IPS-11a (cell line): ENCODE results near the gene ANKS3.

Experiments used
- H3K4me3 ChIP-seq: one replicate; pipeline ENCODE4 v1.5.1; 2013; ENCODE audit warnings: low read depth, low read length, control low read depth

ANKS3 gene

DNA sequence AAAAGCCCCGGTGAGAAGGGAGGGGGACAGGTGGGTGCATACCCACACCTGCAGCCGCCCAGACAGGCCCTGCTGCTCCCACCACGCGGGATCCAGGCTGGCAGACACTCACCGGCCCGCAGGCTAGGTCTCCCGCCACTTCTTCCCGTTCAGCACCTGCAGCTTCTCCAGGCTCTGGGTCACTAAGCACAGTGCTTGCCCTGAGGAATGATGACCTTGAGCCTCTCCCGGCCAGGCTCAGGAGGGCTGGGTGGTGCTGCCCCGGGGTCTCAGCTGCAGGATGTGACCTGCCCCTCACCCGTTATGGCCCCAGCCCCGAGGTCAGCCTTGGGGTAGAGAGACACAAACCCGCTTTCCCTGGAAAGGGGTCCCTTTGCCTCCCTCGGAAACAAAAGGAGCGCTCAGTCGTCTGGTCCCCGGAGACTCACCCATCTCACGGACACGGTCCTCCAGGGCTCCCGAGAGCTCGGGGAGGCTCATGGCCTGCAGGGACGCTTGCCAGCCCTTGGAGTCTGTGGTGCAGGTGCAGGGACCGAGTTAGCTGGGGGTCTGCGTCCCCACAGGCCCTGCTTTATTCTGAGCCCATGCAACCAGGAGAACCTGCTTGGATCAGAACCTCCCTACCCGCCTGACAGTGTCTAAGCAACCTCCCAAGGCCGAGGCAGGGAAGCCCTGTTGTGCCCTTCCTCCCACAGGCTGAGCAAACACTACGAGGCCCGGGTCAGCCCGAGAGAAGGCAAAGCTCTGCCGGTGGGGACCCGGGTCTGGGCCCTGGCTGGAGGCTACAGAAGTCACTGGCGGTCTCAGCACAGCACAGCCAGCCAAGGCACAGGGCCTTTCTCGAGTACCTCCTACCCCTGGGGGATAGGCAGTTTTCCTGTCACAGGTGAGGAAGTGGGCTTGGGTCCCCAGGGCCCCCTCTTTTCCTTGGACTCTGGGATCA lies 36.9 kb downstream of the ANKS3 start:
- no peak overlapping the region for H3K4me3 ChIP-seq

DNA sequence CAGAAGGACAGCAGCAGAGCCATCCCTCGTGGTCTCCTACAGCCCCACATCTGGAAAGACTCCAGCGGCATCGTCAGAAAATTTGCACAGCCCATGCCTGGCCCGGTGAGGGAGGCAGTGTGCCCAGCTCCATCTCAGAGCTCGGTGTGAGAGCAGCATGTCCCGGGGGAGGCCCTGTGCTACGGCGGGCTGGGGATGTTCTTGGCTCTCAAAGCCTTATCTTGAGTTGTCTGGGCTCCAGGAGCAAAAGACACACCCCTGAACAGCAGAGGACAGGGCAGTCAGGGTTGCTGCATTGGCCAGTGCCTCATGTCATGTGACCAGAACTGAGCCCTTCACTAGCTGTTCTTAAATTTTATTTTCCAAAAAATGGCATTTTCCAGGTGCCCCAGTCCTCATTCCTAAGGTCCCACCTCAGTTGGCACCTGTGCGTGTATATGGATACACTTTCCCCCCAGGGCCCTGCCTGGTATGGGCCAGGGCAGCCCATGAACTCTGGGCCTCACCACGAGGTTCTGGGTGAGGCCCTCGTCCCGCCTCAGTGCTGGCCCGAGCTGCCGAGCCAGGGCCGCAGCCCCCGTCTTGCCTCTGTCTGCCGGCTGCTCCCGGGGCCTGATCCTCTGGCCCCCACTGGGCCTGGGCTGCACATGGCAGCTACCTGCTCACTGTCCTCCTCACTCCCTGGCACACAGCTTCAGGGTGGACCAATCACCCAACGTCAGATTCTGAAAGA lies 37.7 kb downstream of the ANKS3 start:
- no peak overlapping the region for H3K4me3 ChIP-seq

DNA sequence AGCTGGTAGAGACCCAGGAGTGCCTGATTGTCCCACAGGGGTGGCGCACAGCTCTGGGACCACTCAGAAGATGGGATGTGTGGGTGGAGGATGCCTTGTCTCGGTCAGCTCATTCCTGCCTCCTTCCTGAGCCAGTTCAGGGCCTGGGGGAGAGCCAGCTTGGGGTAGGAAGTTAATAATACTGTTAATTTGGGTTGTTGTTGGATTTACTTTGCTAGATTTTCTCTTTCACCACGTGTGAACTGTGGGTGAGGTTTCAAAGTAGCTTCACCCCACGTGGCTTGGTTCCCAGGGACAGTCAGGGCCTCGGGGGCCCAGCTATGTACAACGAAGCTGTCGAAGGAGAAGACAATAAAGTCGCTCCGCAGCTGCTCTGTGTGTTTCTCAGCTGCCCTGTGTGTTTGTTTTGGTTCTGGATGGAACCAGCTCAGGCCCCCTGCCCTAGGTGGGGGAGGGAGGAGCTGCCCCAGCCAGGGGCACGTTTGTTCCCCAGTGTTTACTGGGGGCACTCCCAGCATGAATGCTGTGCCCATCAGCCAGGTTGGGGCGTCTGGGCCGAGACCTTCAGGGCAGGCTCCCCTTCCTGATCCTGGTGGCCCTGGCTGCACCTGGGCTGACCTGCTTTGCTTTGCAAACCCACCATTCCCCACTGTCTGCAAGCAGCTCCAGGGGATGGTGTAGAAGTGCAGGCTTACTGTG lies 38.4 kb downstream of the ANKS3 start:
- H3K4me3 ChIP-seq: no peak overlapping the region

DNA sequence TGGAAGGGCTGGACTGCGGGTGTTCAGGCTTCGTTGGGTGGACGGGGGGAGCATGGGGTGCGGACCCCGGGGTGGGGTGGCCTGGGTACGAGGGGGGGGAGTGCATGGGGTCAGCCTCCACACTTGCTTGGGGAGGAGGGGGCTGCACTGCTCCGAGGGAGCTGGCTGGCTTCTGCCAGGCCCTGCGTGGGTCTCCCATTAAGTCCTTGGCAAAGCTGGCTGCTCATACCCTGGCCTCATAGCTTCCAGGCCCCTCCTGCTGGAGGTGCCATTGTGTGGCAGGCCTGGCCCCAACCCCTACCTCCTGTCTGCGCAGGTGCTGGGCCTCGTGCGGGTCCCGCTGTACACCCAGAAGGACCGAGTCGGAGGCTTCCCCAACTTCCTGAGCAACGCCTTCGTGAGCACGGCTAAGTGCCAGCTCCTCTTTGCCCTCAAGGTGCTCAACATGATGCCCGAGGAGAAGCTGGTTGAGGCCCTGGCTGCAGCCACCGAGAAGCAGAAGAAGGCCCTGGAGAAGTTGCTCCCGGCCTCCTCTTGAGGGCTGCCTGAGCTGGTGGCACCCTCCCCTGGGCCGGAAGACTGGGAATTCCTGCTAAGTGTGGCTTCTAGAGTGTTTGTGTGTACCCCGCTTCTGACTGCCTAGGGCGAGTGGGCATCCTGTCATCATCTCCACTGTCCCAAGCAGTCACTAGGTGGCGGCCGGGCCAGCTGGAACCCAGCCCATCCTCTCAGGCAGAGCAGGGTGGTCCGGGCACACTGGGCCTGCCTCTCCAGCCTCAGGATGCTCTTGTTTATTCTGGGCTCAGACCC lies 39.2 kb downstream of the ANKS3 start:
- H3K4me3 ChIP-seq: peak overlapping the region; percentile 17

DNA sequence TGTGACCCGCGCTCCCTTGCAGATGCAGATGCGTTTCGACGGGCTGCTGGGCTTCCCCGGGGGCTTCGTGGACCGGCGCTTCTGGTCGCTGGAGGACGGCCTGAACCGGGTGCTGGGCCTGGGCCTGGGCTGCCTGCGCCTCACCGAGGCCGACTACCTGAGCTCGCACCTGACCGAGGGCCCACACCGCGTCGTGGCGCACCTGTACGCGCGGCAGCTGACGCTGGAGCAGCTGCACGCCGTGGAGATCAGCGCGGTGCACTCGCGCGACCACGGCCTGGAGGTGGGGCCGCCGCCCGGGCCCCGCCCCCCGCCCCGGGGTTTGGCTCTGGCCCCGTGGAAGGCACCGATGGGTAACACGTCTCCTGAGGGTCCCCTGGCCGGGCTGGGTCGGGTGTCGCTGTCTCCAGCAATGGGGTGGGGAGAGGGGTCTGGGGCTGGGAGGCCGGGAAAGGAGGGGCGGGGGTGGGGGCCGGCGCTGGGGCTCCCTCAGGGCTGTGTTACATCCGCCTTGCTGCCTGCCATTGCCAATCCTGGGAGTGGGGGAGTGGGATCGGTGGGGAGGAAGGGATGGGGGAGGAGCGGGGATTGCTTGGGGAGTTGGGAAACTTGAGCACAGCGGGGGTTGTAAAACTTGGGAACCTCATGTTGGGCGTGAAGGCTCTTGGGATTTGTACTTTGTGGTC lies 40.0 kb downstream of the ANKS3 start:
- peak overlapping the region; percentile 92 for H3K4me3 ChIP-seq

DNA sequence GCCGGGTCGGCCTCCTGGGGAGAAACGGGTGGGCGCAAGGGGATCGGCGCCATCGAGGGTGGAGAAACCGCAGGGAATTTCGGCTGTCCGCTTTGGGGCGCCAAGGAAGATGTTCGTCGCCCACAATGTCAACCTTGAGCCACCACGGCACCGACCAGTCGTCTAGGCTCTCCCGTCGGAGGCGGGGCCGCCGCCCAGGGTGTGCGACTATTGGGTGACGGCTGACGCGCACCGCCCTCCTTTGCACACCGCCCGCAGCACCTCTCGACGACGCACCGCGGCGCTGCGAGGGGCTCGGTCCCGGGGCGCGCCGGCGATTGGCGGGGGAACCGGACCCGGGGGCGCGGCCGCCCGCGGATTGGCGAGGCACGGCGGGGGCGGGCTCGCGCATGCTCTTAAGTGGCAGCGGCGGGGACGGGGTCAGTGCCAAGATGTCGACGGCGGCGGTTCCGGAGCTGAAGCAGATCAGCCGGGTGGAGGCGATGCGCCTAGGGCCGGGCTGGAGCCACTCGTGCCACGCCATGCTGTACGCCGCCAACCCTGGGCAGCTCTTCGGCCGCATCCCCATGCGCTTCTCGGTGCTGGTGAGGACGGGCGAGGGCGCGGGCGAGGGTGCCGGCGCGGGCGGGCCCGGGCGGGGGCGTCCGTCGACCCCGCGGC lies 40.6 kb downstream of the ANKS3 start, which contains the start of gene NUDT16L1:
NUDT16L1 (plus strand) TSS at position 267 of the 660 bp plus-strand sequence; CDS start at position 432, 165 bp downstream.
- H3K4me3 ChIP-seq: peak within 1 kb of the TSS; percentile 92

DNA sequence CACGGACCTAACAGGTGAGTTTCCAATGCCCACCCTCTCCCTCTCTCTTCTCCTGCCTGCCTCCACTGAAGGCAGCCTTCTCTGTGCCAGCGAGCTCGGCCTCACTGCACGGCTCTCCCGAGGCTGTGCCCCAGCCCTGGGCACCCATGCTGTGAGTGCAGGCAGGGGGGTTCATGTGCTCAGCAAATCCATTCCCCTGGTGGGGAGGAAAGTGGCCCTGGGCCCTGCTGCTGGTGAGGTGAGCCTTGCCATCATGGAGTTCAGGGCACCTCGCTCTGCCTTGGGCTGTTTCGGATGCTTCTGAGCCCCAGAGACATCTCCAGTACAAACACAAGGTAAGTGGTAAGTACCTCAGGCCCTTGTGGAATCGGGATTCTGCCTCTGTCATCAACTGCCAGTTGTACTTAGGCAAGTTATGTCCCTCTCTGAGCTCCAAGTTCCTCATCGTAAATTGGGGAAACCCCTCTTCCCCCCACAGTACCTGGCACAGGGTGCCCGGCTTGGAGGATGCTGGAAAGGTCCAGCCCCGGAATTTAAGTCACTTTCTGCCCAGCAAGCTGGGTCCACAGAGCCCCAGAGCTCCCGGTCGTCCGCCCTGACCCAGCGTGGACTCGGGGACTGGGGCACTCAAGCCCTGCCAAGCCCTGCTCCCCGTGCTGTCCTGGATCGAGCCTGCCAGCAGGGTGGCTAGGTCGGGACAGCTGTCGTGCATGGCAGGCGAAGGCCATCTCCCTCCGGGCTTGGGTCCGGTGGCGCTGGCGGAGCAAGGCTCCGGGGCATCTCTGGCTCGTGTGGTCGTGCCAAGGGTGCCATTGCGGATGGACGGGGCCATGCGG lies 41.4 kb downstream of the ANKS3 start:
- H3K4me3 ChIP-seq: peak overlapping the region; percentile 47

DNA sequence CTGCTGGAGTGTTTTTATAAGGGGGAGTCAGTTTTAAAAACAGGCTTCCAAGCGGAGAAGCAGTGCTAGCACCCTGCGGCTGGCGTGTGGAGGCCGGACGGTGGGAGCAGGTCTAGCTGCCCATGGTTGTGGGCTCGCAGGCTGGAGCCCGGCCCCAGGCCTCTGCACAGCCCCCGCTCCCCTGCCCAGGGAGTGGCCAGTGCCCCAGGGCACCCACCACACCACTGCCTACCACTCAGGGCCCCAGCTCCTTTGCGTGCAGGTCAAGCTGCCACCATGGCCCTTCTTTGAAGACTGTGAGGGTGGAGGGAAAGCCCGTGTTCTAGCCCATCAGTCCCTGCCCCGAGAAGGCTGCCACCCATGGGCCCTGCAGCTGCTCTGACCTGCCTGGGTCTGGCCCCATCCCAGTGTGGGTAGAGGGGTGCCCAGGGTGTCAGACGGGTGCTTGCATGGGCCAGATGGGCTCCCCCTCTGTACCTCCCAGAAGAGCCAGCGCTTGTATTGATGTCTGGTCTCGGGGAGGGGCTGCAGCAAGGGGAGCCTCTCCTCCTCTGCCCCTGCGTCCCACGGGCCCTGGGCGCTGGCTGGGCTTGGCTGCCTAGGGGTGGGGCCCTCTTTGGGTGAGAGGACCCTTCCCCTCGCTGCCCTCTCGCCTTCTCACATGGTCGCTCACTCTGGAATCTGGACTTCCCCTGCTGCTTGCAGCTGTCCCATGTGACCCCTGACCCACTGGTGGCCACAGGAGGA lies 42.2 kb downstream of the ANKS3 start:
- no peak overlapping the region for H3K4me3 ChIP-seq

DNA sequence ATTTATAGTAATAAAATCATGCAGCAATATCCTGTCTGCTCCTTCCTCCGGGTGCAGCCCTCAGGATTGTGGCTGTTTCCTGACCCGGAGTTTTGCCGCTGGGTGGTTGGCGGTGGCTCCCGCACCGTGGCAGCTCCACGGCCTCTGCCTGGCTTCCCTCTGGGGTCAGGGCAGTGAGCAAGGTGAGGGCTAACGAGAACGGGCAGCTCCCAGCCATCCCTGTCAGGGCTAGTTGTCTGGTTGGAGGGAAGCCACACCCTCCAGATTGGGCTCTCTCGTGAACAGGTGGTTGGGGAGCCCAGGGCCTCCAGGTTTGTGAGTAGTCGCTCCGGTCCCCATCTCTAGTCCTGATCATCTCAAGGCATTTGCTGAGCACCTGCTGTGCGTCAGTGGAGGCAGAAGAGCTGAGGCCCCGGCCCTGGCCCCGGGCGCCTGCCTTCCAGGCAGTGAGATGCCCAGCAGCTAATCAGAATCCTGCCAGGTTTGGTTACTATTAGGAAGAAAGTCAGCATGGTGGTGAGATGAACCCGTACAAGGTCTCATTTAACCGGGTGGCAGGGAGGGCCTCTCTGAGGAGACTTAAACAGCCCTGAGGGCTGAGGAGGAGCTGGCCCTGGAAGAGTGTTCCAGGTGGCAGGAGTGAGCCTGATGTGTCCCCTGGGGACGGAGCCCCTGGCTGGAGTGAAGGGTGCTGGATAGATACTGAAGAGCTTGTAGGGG lies 43.0 kb downstream of the ANKS3 start:
- H3K4me3 ChIP-seq: no peak overlapping the region

DNA sequence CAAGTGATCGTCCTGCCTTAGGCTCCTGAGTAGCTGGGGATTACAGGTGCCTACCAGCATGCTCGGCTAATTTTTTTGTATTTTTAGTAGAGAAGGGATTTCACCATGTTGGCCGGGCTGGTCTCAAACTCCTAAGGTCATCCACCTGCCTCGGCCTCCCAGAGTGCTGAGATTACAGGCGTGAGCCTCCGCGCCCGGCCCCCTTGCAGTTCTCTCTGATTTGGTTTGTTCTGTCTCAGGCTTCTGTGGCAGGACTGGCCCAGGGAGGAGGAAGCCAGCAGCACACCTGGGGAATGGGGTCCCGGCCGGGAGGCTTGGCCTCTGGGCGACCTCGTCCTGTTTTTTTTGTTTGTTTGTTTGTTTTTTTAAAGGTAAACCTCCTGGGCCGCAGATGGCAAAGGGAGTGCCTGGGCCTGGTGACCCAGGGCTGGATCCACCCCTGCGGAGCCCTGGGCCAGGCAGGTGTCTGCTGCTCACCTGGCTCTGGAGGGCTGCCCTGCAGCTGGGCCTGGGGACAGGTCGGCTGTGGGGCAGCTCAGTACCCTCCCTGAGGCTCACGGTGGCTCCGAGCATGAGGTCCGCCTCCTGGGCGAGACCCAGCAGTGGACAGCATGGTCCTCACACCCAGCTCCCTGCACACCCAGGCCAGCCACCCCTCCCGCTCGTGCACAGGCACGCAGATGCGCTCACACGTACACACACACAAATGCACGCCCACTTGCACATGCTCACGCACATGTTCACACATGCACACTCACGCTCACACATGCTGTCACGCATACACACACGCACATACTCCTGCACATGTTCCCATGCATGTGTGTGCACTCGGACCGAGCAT lies 44.0 kb downstream of the ANKS3 start:
- H3K4me3 ChIP-seq: no peak overlapping the region

DNA sequence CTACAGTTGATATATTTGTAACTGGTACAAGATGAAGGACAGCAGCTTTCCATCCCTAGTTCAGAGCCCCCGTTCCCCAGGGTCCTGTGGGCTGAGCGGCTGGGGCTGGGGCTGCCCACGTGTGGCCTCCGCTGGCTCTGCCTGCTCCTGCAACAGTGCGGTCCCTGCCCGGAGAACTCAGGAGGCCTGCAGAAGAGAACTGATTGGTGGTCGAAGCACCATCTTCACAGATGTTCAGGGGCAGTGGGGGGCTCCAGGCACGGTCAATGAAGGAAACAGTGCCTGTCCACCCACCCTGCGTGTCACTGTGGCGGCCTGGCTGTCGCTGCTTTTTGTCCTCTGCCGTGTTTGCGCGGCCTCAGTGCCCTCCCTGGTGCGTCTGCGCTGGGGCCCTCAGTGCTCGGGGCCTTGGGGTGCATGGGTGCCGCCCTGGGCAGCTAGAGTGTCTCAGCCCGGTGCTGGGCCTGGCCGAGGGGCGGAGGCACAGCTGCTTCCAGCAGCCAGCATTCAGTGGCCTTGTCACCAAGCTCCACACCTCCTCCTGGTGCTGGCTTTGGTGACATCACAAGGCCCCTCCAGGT lies 44.9 kb downstream of the ANKS3 start:
- no peak overlapping the region for H3K4me3 ChIP-seq

DNA sequence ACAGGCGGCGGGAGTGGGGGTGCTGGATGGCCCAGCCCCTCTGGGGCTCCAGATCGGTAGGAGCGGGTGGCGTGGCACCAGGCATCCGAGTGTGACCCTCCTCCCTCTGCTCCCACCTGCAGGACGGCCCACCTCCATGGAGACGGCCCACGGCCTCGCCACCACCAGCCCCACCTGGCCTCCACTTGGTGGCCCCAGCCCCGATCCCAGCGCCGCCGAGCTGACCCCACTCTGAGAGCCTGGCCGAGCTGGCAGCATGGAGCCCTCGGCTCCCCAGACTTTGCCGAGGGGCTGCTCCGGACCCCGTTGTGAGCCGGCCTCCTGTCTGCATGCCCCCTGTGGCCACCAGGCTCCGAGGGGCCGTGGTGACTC lies 45.4 kb downstream of the ANKS3 start:
- no peak overlapping the region for H3K4me3 ChIP-seq

DNA sequence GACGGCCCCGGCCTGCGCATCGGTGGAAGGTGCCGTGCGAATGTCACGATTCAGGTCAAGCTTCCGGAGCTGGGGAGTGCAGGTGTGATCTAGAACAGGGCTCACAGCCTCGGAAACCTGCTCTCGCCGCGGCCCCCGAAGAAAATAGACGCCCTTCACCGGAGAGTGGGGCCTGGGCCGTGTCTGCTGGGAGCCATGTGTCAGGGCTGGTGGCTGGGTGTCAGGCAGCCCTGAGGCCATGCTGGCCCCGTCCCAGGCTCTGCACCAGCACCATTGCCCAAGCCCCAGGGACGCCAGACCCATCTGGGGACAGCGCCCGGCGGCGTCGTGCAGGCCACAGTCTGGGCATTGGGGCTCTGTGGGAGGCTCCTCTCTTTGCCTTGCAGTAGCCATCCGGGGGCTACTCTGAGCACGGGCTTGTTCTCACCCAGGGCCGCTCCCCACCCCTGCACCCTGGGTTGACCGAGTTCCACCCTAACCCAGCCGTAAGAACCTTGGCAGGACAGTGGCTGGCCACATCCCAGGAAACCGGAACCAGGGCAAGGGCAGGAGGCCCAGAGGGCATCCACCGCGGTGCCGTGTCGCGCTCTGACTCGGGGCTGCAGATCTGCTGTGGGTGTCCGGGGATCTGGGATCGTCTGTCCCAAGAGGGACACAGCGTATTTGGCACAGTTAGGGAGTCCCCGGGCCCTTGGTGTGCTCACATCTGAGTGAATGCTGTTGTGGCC lies 46.0 kb downstream of the ANKS3 start:
- H3K4me3 ChIP-seq: no peak overlapping the region

DNA sequence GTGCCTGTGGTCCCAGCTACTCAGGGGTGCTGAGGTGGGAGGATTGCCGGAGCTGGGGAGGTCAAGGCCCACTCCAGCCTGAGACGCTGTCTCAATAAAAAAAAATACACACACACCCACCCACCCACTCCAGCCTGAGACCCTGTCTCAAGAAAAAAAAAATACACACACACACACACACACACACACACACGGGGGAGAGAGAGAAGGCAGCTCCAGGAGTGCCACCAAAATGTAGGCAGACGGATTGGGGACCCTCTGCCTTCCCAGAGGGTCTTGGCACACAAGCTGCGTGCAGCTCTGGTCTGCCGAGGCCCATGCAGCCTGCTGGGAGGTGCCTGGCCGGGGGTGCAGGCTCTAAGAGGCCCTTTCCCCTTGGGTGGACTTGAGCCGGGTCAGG lies 46.7 kb downstream of the ANKS3 start:
- H3K4me3 ChIP-seq: no peak overlapping the region

DNA sequence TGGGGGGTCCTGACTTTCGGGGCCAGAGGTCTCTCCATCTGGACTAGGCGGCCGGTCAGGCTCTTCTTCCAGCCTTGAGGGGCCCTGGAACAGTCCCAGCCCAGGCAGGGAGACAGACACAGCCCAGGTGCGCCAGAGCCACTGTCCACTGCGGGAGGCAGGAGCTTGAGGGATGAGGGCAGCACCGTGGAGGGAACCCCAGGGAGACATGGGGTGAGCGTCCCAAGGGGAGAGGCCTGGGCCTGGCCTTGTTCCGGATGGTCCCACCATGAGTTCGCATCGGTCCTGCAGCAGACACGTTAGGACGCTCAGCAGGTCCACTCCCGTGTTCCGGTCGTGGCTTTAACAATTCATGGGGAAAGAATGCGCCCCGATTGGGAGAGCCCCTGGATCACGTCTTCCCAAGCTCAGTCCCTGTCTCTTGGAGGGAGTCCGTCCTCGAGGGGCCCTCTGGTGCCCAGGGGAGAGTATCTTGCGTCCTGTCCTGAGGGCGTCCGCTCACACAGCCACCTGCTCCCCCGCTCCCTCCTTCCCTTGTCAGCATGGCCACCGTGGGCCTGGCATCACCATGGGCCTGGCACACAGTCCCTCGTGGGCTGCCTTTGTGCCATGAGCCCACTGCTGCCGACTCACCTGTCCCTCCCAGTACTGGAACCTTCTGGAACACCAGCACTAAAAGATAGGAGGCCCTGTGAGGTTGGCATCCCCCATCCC lies 47.4 kb downstream of the ANKS3 start:
- no peak overlapping the region for H3K4me3 ChIP-seq
